GM23248 (cell line): ENCODE measurements around the gene NR3C2. TPM values are rescaled to one million over a fixed set of nuclear protein-coding genes. Genes with fewer than 3 reads are reported as not detected.

Source experiments
- DNase-seq: peaks from one replicate; pipeline ENCODE4 v3.0.0-alpha.2; 2015
- H2AFZ ChIP-seq: fragments of 200-600 bp; sonication (generic); 2 replicates; pipeline ENCODE4 v1.6.1; 2016; ENCODE audit warnings: antibody characterized with exemption
- H3F3A ChIP-seq: fragments of 200-600 bp; sonication (generic); 2 replicates; pipeline ENCODE4 v1.6.1; 2016; ENCODE audit warnings: mild to moderate bottlenecking, antibody characterized with exemption, mixed run types; ENCODE audit not compliant: insufficient read depth
- H3K27ac ChIP-seq: fragments of 200-600 bp; sonication (generic); 2 replicates; pipeline ENCODE4 v1.5.1; 2016; ENCODE audit warnings: mild to moderate bottlenecking
- H3K27me3 ChIP-seq: fragments of 200-600 bp; sonication (generic); replicated peaks from 2 replicates; pipeline ENCODE4 v1.6.1; 2016; ENCODE audit warnings: mild to moderate bottlenecking; ENCODE audit not compliant: insufficient read depth
- H3K36me3 ChIP-seq: fragments of 200-600 bp; sonication (generic); 2 replicates; pipeline ENCODE4 v1.6.1; 2016; ENCODE audit warnings: low read depth, mild to moderate bottlenecking
- H3K4me1 ChIP-seq: fragments of 200-600 bp; sonication (generic); 2 replicates; pipeline ENCODE4 v1.6.1; 2016; ENCODE audit warnings: mild to moderate bottlenecking; ENCODE audit not compliant: insufficient read depth
- H3K4me2 ChIP-seq: fragments of 200-600 bp; sonication (generic); one replicate; pipeline ENCODE4 v1.6.1; 2016; ENCODE audit warnings: mild to moderate bottlenecking; ENCODE audit not compliant: unreplicated experiment
- H3K4me3 ChIP-seq: fragments of 200-600 bp; sonication (generic); 2 replicates; pipeline ENCODE4 v1.5.1; 2016; ENCODE audit warnings: mild to moderate bottlenecking
- H3K79me2 ChIP-seq: fragments of 200-600 bp; sonication (generic); 2 replicates; pipeline ENCODE4 v1.6.1; 2016; ENCODE audit warnings: mild to moderate bottlenecking; ENCODE audit not compliant: insufficient read depth
- H3K9ac ChIP-seq: fragments of 200-600 bp; sonication (generic); 2 replicates; pipeline ENCODE4 v1.6.1; 2016; ENCODE audit warnings: mild to moderate bottlenecking
- H3K9me2 ChIP-seq: fragments of 200-600 bp; sonication (generic); 2 replicates; pipeline ENCODE4 v1.6.1; 2016; ENCODE audit warnings: mixed run types, mild to moderate bottlenecking, moderate library complexity; ENCODE audit not compliant: insufficient read depth
- H3K9me3 ChIP-seq: fragments of 200-600 bp; sonication (generic); one replicate; pipeline ENCODE4 v1.6.1; 2017; ENCODE audit warnings: low read depth
- H4K20me1 ChIP-seq: fragments of 200-600 bp; sonication (generic); 2 replicates; pipeline ENCODE4 v1.6.0; 2016; ENCODE audit not compliant: insufficient read depth
- EZH2 ChIP-seq: fragments of 200-600 bp; sonication (generic); IDR thresholded peaks from 2 replicates; pipeline ENCODE4 v1.6.1; 2018; ENCODE audit warnings: antibody characterized with exemption, mild to moderate bottlenecking; ENCODE audit not compliant: insufficient read depth, poor library complexity, severe bottlenecking
- EZH2phosphoT487 ChIP-seq: fragments of 200-600 bp; sonication (generic); IDR thresholded peaks from 2 replicates; pipeline ENCODE4 v1.6.1; 2018; ENCODE audit warnings: antibody characterized with exemption, moderate library complexity, mild to moderate bottlenecking, low read depth; ENCODE audit not compliant: insufficient read depth
- WGBS, 2 experiments: methylation state at CpG; one replicate each; pipeline ENCODE4 v1.1.6; 2015 to 2017; ENCODE audit warnings: low lambda C conversion rate in 2 of 2, low coverage in 1 of 2; ENCODE audit errors: missing lambda C conversion rate in 2 of 2; 5-methylcytosine and 5-hydroxymethylcytosine counted together
- in situ Hi-C: fragments of 300-500 bp; cut with MboI; formaldehyde crosslinking; loops from 2 replicates; pipeline ENCODE4 v1.15.0; 2020
- polyA plus RNA-seq: library from polyadenylated mRNA; unstranded; fragments of >200 nt; fragmentation: Nextera tagmentation; extraction: Ambion mirVana; gene quantifications from 2 replicates; pipeline ENCODE4 v1.2.1, GENCODE V29; 2016
- total RNA-seq: library from RNA; depleted of rRNA; stranded (reverse); fragments of >200 nt; shearing (Covaris generic); gene quantifications from 2 replicates; pipeline ENCODE4 v1.2.3, GENCODE V29; 2014

Gene NR3C2
- total and polyA plus RNA-seq, 2 experiments from 2014 or later = 0.04 TPM; not detected in 1

DNA sequence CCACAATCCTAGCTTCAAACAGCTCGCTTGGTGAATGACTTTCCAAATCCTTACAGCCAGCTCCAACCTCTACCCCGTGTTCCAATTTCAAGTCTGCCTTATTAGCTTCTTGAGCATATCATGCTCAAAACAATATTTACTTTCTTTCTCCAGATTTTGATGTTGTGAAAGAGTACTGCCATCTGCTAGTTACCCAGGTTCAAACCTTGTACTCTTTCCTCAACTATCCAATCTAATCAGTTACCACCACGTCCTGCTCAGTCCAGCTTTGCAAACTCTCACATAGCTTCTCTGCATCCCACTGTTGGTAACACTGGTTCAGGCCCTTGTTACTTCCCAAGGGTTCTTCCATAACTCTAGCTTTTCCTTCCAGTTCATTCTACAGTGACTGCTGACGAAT lies 179.1 kb downstream of the NR3C2 start:
- no peaks in the 10 kb centered on the region for H3K79me2 ChIP-seq
- in situ Hi-C loops = no loop called here
- H3K36me3 ChIP-seq = no peaks in the 10 kb centered on the region
- H3K4me2 ChIP-seq = no peak overlapping the region
- no peaks in the 10 kb centered on the region for H3K9me2 ChIP-seq
- TF ChIP-seq EZH2 (no peak), EZH2phosphoT487 (no peak)
- no peaks in the 10 kb centered on the region for H4K20me1 ChIP-seq
- no peaks in the 10 kb centered on the region for H3K27me3 ChIP-seq
- no peak overlapping the region for H3K4me3 ChIP-seq
- H2AFZ ChIP-seq = no peak overlapping the region
- H3K9me3 ChIP-seq = no peaks in the 10 kb centered on the region
- no peaks in the 10 kb centered on the region for H3K4me1 ChIP-seq
- 33 to 35% methylated on average over 4 of the region's 4 CpGs for WGBS, 2 experiments
- no peak for DNase-seq
- no peak overlapping the region for H3K27ac ChIP-seq
- no peak overlapping the region for H3K9ac ChIP-seq
- no peaks in the 10 kb centered on the region for H3F3A ChIP-seq

DNA sequence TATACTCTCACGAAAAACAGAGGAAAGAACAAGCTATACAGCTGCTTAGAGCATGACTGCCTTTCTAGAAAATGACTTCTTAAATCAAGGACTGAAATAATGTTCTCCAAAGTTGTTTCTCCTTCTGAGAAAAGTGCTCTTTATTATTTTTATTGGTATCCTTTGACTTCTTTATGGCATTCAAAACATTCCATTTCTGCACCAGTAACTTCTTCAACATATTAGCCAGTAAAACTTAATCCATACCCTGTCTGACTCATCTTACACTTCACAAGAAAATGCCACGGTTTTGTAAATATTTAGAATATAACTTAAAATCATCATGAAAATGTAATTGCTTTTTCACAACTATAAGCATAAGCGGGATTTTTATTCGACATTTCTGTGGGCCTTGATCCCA lies 180.4 kb downstream of the NR3C2 start:
- DNase-seq = no peak
- Histone ChIP-seq H3K27ac (no peak overlapping the region), H3K79me2 (no peaks in the 10 kb centered on the region), H3K4me1 (no peaks in the 10 kb centered on the region), H3K9me2 (no peaks in the 10 kb centered on the region), H3F3A (no peaks in the 10 kb centered on the region), H3K9ac (no peak overlapping the region), H3K27me3 (no peaks in the 10 kb centered on the region), H3K4me3 (no peak overlapping the region), H3K9me3 (no peaks in the 10 kb centered on the region), H2AFZ (no peak overlapping the region), H3K36me3 (no peaks in the 10 kb centered on the region), H3K4me2 (no peak overlapping the region), H4K20me1 (no peaks in the 10 kb centered on the region)
- in situ Hi-C loops = no loop called here
- TF ChIP-seq EZH2 = no peak
- 51 to 55% methylated on average over 4 of the region's 4 CpGs for WGBS, 2 experiments

- Histone ChIP-seq H3K4me3 (no peak overlapping the region), H3K27ac (no peak overlapping the region), H3K27me3 (no peaks in the 10 kb centered on the region), H3K9me3 (no peaks in the 10 kb centered on the region), H3K9me2 (no peaks in the 10 kb centered on the region), H3K4me1 (no peaks in the 10 kb centered on the region), H3K9ac (no peak overlapping the region), H3F3A (no peaks in the 10 kb centered on the region), H3K79me2 (no peaks in the 10 kb centered on the region), H3K4me2 (no peak overlapping the region), H4K20me1 (no peaks in the 10 kb centered on the region), H3K36me3 (no peaks in the 10 kb centered on the region), H2AFZ (no peak overlapping the region)
- in situ Hi-C loops = no loop called here
- DNase-seq = no peak
- TF ChIP-seq EZH2 (no peak), EZH2phosphoT487 (no peak)
- WGBS, 2 experiments = 78 to 86% methylated on average over 3 of the region's 3 CpGs
Measured at GRCh38 chr4:148259841-148260240, 182.4 kb downstream of the NR3C2 start.

- DNase-seq = no peak
- Histone ChIP-seq H3K9ac (no peak overlapping the region), H3K4me2 (no peak overlapping the region), H3K9me2 (no peaks in the 10 kb centered on the region), H4K20me1 (no peaks in the 10 kb centered on the region), H2AFZ (no peak overlapping the region), H3K27me3 (no peaks in the 10 kb centered on the region), H3K4me1 (no peaks in the 10 kb centered on the region), H3K9me3 (no peaks in the 10 kb centered on the region), H3K4me3 (no peak overlapping the region), H3K36me3 (no peaks in the 10 kb centered on the region), H3F3A (no peaks in the 10 kb centered on the region), H3K27ac (no peak overlapping the region), H3K79me2 (no peaks in the 10 kb centered on the region)
- in situ Hi-C loops = no loop called here
- 69% methylated on average over 7 of the region's 7 CpGs for WGBS, 2 experiments
- TF ChIP-seq EZH2phosphoT487 (no peak), EZH2 (no peak)
Measured at GRCh38 chr4:148258535-148258934, 183.7 kb downstream of the NR3C2 start.

DNA sequence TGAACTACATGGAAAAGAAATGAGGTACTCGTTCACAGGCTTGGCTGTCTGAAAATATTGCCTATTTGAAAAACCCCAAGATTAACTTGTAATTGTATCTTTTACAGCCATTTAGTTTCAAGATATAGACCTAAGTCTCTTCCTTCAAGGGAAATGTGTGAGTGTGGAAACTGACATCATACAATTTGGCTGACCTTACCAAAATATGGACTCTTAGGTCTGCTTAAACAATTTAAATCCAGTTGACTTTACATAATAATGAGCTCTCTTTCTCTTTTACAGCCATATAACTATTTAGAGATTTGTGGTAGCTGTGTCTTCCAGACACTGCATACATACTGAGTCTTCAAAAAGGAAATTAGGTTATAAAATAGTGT lies 186.9 kb downstream of the NR3C2 start:
- Histone ChIP-seq H3K4me2 (no peak overlapping the region), H3K4me3 (no peak overlapping the region), H3K79me2 (no peaks in the 10 kb centered on the region), H3K27ac (no peak overlapping the region), H4K20me1 (no peaks in the 10 kb centered on the region), H2AFZ (no peak overlapping the region), H3K27me3 (no peaks in the 10 kb centered on the region), H3K4me1 (no peaks in the 10 kb centered on the region), H3K9me3 (no peaks in the 10 kb centered on the region), H3K36me3 (no peaks in the 10 kb centered on the region), H3F3A (no peaks in the 10 kb centered on the region), H3K9ac (no peak overlapping the region), H3K9me2 (no peaks in the 10 kb centered on the region)
- DNase-seq = no peak
- TF ChIP-seq EZH2 = no peak
- TF ChIP-seq EZH2phosphoT487 = no peak
- in situ Hi-C loops = no loop called here
- 69 to 76% methylated on average over 1 of the region's 1 CpG for WGBS, 2 experiments
